ENCODE results near the gene STX1B. TPM values are rescaled to one million over a fixed set of nuclear protein-coding genes. Genes with fewer than 3 reads are reported as not detected.

Gene STX1B
- 1.6 to 2.4 TPM (median 1.9 TPM) in 5 replicates for total RNA-seq (2022; extraction: Qiagen RNA extraction)

DNA sequence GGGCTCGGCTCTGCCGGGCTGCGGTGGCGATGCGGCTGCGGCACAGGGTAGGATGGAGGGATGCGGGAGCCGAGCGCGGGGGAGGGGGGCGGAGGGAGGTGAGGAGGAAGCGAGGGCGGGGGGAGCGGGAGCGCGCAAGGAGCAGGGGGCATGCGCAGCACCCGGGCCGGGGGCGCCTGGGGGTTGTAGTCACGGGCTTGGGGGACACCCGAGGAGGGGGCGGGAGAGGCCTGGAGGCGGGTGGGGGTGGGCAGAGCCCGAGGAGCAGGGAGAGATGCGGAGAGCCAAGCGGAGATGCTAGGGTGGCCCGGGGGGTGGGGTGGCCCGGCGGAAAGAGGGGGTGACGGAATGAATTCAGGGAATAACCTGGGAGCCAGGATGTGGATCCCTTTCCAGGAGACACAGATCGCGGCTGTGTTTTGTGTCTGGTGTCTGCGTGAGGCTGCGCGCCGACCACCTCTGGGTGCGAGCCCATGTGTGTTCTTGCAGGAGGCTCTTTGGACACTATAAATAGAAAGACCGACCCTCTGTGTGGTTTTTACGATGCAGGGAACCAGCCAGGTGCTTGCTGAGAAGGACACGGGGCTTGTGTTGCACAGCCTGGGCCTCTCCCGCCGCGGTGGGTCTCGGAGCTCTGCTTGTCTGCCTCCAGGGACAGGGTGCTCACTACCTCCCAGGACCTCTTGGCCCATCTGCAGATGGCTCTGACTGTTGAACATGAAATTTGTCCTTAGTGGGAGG is at the start of gene STX1B:
Gene STX1B, minus strand, starts transcription at position 54 of the 741 bp plus-strand sequence. CDS start 242 bp downstream, outside the sequence.

DNA sequence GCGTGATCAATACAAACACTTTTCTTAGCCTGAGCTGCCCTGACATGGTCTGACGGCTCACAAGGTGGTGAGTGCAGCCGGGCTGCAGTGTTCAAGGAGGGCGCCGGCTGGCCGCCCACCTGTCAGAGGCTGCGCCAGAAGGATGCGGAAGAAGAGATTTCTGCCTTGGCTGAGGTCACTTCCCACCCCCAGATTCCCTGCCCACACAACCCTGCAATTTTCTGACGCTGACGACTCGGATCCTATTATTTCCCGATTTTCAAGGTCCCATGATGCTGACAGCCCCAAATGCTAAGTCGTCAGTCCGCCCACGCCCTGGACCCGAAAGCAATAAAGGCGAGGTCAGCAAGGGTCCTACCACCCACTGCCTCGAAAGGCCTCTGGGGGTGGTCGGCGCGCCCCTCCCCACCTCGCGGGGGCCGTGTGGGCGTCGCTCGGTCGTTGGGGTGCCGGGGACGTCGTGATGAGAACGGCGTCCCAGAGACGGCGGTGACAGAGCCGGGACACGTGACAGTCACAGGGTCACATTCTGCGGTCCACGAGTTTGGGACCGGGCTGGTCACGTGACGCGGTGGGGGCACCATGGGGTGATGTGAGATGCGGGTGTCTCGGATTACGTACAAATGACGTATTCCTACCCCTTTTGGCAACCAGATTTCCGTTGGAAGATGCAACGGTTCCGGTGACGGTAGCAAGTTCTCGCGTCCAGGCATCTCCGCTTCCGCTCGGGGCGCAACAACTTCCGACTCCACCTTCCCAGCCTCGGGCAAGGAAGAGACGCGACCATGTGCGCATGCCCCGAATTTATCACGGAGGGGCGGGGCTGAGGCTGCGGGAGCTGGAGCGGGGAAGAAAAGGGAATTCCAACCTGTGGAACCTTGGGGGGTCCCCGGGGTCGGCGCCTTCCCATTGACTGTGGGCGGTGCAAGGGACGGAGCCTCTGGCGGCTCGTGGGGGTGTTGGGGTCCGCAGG is 22.6 kb upstream of the STX1B start, which contains the start of gene STX4:
Gene STX4, plus strand, starts transcription at position 823 of the 973 bp plus-strand sequence. CDS start 248 bp downstream, outside the sequence.

DNA sequence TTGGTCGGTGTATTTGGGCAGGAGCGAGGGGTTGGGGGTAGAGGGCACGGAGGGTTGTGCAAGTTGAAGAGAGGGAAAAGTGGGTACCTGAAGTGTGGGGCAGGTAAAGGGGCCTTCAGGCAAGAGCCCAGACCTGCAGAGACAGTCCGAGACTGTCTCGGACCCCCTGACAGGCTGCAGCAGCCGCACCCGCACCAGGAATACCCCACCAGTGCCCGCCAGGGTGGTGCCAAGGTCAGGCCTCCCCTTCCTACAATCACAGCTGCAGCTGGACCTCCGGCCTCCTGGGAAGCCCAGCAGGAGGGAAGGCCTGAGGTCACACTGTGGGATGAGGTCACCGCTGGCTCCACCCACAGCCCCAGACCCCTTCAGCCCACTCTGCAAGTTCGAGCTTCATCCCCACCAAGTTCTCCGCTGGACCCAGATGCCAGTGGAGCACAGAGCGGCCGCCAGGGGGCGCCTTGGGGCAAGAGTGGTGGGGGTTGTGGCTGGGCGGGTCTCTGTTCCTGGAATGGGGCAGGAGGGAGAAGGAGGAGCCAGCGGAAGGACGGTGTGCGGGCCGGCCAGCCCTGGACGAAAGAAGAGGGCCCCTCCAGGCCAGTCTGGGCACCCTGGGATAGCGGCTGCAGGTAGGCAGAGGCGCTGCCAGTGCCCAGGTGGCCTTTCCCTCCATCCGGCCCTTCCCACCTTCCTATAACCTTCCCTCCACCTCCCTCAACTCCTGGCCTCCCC is 25.6 kb downstream of the STX1B start, which contains the start of gene HSD3B7:
Gene HSD3B7, plus strand, starts transcription at position 539 of the 732 bp plus-strand sequence. CDS start 452 bp downstream, outside the sequence.

DNA sequence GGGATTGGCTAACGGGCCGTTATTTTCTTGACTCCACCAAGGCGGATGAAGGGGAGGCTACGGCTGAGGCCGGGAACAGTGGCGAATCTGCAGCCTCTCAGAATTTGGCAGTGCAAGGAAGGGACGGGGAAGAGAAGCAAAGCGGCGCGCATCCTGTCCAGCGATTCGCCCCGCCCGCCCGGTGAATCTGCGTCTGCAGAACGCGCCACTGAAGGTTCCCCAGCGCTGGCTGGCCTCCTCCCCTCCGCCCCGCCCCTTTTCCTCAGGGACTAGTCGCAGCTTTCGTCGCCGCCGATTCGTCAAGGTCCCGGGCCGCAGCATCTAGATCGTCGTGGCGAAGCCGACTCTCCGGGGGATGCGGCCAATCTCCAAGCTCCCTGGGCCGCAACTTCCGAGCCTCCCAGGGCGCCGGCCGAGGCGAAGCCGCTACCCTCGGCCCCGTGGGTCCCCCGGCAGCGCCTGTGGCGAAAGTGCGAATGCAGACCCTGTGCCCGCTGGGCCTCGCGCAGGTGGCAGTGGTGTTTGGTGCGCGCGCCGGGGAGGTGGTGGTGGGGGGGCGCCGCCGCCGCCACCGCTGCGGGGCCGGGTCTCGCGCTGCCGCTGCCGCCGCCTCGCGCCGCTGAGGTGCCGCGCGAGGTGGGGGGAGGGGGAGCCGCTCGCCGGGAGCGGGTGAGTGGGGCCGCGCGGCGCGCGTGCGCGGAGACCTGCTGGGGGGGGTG is 52.8 kb downstream of the STX1B start, which contains the start of gene SETD1A:
Gene SETD1A, plus strand, starts transcription at position 299 of the 719 bp plus-strand sequence. CDS start 978 bp downstream, outside the sequence.

DNA sequence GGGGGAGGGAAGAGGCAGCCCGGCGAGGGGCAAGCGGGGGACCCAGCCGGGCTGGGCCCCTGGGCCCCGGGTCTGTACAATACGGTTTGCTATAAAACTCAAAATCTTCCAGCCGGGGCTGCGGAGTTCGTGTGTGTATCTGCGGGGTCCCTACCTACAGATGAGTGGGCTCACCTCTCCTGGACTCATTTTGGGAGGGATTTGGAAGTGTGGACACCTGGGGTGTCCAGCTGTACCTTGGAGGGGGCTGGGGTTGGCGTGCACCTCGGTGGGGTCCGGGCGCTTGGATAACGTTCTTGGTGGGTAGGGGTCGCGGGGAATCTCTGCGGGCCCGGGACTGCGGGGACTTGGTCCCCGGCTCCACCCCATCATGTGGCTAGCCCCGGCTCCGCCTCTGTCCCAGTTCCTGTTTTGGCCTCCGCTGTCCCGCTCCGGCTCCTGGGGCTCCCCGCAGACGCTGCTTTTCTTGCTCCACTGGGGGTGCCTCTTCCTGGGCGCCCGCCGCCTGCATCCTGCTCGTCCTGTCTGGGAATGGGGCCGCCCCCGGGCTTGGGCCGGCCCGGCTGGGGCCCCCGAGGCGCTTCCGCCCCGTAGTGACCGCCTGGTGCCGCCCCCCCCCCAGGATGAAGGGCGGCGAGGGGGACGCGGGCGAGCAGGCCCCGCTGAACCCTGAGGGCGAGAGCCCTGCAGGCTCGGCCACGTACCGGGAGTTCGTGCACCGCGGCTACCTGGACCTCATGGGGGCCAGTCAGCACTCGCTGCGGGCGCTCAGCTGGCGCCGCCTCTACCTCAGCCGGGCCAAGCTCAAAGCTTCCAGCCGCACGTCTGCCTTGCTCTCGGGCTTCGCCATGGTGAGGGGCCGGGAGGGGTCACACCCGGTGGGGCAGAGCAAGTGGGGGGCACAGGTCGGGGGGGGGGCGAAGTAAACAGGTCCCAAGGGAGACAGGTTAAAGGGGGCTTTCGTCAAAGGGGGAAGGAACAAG is 61.5 kb downstream of the STX1B start, which contains the start of gene ORAI3:
Gene ORAI3, plus strand, starts transcription at position 402 of the 983 bp plus-strand sequence. Its CDS starts 222 bp downstream, at position 624.

Other genes starting within 250 kb of the STX1B start
- 3.1 to 8.7 TPM (median 7.5 TPM) in 5 replicates for gene CFAP119, start 248.6 kb downstream of the STX1B start, total RNA-seq (2022; extraction: Qiagen RNA extraction)
- 67.2 to 89.4 TPM (median 83.7 TPM) in 5 replicates for gene RNF40, start 248.3 kb downstream of the STX1B start, total RNA-seq (2022; extraction: Qiagen RNA extraction)
- 17.1 to 20.8 TPM (median 19.3 TPM) in 5 replicates for gene ZNF629, start 223.4 kb downstream of the STX1B start, total RNA-seq (2022; extraction: Qiagen RNA extraction)
- 28.2 to 42.9 TPM (median 40.1 TPM) in 5 replicates for gene BCL7C, start 116.6 kb downstream of the STX1B start, total RNA-seq (2022; extraction: Qiagen RNA extraction)
- 0.07 to 0.26 TPM (median 0.21 TPM) in 5 replicates for gene CTF1, start 114.0 kb downstream of the STX1B start, total RNA-seq (2022; extraction: Qiagen RNA extraction)
- gene FBXL19, start 87.1 kb downstream of the STX1B start, total RNA-seq (2022; extraction: Qiagen RNA extraction), result 10.3 to 22.1 TPM (median 19.3 TPM) in 5 replicates
- 9.4 to 14.4 TPM (median 11.0 TPM) in 5 replicates for gene ORAI3, start 61.6 kb downstream of the STX1B start, total RNA-seq (2022; extraction: Qiagen RNA extraction)
- gene SETD1A, start 52.9 kb downstream of the STX1B start, total RNA-seq (2022; extraction: Qiagen RNA extraction), result 13.3 to 22.5 TPM (median 20.3 TPM) in 5 replicates
- 11.5 to 17.6 TPM (median 14.2 TPM) in 5 replicates for gene HSD3B7, start 25.4 kb downstream of the STX1B start, total RNA-seq (2022; extraction: Qiagen RNA extraction)
- 55.0 to 65.3 TPM (median 57.5 TPM) in 5 replicates for gene STX4, start 22.9 kb upstream of the STX1B start, total RNA-seq (2022; extraction: Qiagen RNA extraction)
- gene ZNF668, start 63.6 kb upstream of the STX1B start, total RNA-seq (2022; extraction: Qiagen RNA extraction), result 10.8 to 18.9 TPM (median 14.7 TPM) in 5 replicates
- gene ZNF646, start 63.8 kb upstream of the STX1B start, total RNA-seq (2022; extraction: Qiagen RNA extraction), result 6.0 to 12.2 TPM (median 10.6 TPM) in 5 replicates
- 0.64 to 2.0 TPM (median 1.1 TPM) in 5 replicates for gene PRSS53, start 78.3 kb upstream of the STX1B start, total RNA-seq (2022; extraction: Qiagen RNA extraction)
- 101 to 130 TPM (median 125 TPM) in 5 replicates for gene VKORC1, start 84.2 kb upstream of the STX1B start, total RNA-seq (2022; extraction: Qiagen RNA extraction)
- gene BCKDK, start 97.7 kb upstream of the STX1B start, total RNA-seq (2022; extraction: Qiagen RNA extraction), result 39.2 to 58.5 TPM (median 52.3 TPM) in 5 replicates
- gene KAT8, start 107.0 kb upstream of the STX1B start, total RNA-seq (2022; extraction: Qiagen RNA extraction), result 41.5 to 51.5 TPM (median 50.7 TPM) in 5 replicates
- gene PRSS8, start 125.1 kb upstream of the STX1B start, total RNA-seq (2022; extraction: Qiagen RNA extraction), result 0.82 to 1.8 TPM (median 1.3 TPM) in 5 replicates
- gene PRSS36, start 139.4 kb upstream of the STX1B start, total RNA-seq (2022; extraction: Qiagen RNA extraction), result 0.62 to 1.4 TPM (median 0.99 TPM) in 5 replicates
- 541 to 618 TPM (median 565 TPM) in 5 replicates for gene FUS, start 169.5 kb upstream of the STX1B start, total RNA-seq (2022; extraction: Qiagen RNA extraction)
- 26.3 to 36.4 TPM (median 31.3 TPM) in 5 replicates for gene PYCARD, start 192.1 kb upstream of the STX1B start, total RNA-seq (2022; extraction: Qiagen RNA extraction)
- gene TRIM72, start 203.5 kb upstream of the STX1B start, total RNA-seq (2022; extraction: Qiagen RNA extraction), result 0.01 to 0.06 TPM (median 0.03 TPM) in 5 replicates
- not detected in 5 replicates for gene PYDC1, start 206.5 kb upstream of the STX1B start, total RNA-seq (2022; extraction: Qiagen RNA extraction)
- 1.2 to 1.8 TPM (median 1.8 TPM) in 5 replicates for gene ITGAM, start 249.3 kb upstream of the STX1B start, total RNA-seq (2022; extraction: Qiagen RNA extraction)